HG02938 (cell line): ENCODE data around the gene EYS.

Experiments used
- ATAC-seq: cut with Tn5 transposase; IDR thresholded peaks from one replicate; pipeline ENCODE4 v1.9.1; 2021; ENCODE audit warnings: mild to moderate bottlenecking, moderate library complexity; ENCODE audit not compliant: unreplicated experiment

The EYS gene

DNA sequence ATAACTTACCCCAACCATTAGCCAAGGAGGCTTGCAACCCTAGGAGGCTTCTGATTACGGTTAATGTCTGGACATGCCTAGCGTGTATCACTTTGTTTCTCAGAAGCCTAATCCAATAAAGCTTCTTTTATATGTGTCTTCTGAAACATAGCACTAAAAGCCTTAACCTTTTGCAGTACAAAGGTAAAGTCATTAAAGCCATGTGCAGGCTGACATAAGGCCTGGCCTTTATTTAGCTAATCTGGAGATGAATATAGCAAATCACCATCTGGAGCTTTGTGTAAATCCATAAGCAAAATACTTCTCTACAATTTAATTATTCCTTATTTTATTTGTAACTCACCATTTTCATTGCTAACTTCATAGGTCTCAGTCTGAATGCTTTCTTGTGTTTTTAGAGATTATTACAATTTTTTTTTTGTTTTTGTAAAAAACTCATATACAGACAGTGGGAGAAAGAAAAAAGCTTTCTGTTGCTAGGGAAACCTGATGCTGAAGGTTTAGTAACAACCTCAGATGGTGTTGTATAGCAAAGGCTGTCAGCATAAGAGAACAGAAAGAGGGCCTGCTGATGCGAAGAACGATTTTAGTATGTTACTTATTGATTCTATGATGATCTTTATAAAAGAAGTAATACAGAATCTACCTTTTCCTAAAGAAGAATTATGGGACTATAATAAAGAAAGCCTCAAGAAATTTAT lies at the start of gene EYS:
Gene EYS (minus strand): TSS at position 101 of the 701 bp plus-strand sequence. CDS start 211,816 bp downstream, outside the sequence.
- ATAC-seq: no peak

DNA sequence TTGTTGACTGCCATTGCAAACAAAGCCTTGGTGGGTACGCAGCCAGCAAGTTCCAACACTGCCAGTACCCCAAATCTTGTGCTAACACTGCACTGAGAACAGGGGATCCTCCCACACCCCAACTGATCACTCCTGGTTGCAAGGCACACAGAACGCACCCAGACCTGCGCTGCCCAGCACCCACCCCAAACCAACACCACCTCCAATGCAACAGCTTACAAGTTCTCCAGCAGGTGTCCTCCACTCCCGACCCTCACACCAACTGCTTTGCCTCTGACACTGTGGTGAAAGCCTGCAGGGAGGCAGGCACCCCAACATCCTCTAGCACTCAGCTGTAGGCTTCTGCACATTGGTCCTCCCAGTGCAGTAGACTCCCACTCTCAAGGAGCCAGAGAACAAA lies 39.3 kb upstream of the EYS start:
- no peak for ATAC-seq

GRCh38 chr6:65745614-65746013 lies 38.6 kb upstream of the EYS start:
- ATAC-seq: no peak

GRCh38 chr6:65728879-65729479 lies 22.0 kb upstream of the EYS start:
- no peak for ATAC-seq

DNA sequence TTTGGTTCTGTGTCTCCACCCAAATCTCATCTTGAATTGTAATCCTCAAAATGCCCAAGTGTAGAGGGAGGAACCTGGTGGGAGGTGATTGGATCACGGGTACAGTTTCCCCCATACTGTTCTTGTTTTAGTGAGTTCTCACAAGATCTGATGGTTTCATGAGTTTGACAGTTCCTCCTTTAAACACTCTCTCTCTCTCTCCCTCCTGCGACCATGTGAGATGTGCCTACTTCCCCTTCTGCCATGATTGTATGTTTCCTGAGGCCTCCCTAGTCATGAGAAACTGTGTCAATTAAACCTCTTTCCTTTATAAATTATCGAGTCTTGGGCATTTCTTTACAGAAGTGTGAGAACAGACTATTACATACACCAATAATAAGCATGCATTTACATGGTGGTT lies 12.1 kb upstream of the EYS start:
- no peak for ATAC-seq

DNA sequence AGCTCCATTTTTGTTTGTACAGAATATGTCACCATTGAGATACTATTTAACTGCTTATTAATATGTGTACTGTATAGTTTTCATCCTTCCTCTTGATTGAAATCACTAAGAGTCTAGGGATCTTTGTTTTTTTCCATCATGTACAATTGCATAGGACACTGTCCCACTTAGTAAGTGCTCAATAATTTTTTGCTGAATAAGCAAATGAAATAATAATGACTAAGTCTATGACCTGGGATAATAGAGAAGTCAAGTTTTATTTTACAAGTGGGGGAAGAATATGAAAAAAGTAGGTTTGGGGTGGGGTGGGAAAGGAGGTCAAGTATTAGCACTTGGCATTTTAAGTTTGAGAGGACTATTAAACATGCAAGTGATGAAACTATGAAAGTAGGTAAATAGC lies 4.5 kb upstream of the EYS start:
- ATAC-seq: no peak

- ATAC-seq: no peak
Observed at GRCh38 chr6:65709099-65709830, 2.2 kb upstream of the EYS start.

DNA sequence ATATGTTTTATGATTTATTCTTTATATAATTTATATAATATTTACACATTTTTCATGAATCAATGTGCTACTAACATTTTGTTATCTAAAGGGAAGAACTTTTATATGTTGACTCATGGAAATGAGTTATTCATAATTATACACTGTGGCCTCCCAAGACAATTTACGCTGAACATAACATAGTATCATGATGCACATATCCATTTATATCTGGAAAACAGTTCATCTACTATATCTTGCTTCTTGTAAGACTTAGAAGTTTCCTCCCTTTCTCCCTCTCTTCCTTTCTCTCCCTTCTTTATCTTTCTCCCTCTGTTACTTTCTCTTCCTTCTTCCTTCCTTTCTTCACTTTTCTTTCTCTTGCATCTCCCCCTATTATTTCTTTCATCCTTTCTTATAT lies 1.1 kb upstream of the EYS start:
- no peak for ATAC-seq

GRCh38 chr6:65706436-65706835 lies 590 bp downstream of the EYS start:
- ATAC-seq: no peak

- ATAC-seq: no peak
Observed at GRCh38 chr6:65701325-65701724, 5.7 kb downstream of the EYS start.

DNA sequence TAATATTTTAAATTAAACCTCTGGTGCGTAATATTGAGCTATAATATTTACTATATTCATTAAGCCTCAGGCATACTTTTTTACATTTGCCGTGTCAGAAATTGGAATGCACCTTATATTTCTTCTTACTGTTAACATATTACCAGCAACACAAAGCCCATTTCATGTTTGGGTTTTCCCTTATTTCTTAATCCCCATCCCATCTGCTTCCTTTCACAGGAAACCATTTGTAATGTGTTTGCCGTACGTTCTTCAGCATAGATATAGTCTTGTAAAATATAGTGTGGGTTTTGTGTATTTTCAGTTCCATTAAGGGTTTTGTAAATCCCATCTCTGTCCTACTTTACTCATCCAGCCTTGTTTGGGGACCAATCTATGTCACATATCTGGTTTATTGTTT lies 6.5 kb downstream of the EYS start:
- no peak for ATAC-seq

DNA sequence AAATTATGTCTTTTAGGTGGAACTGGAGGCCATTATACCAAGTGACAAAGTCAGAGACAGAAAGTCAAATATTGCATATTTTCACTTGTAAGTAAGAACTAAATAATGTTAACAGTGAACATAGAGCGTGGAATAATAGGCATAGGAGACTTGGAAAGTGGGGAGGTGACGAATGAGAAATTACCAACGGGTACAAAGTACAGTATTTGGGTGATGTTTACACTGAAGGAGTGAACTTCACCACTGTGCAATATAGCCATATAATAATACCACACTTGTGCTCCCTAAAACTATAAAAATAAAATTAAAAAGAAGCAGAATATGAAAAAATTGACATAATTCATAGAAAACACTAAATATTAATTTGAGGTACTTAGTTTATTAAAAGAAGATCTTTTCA lies 14.9 kb downstream of the EYS start:
- no peak for ATAC-seq

- no peak for ATAC-seq
Observed at GRCh38 chr6:65680232-65680631, 26.8 kb downstream of the EYS start.

GRCh38 chr6:65671922-65672321 lies 35.1 kb downstream of the EYS start:
- ATAC-seq: no peak

- no peak for ATAC-seq
Observed at GRCh38 chr6:65667916-65668656, 38.9 kb downstream of the EYS start.

- no peak for ATAC-seq
Observed at GRCh38 chr6:65650086-65650485, 56.9 kb downstream of the EYS start.

- no peak for ATAC-seq
Observed at GRCh38 chr6:65649392-65649791, 57.6 kb downstream of the EYS start.

DNA sequence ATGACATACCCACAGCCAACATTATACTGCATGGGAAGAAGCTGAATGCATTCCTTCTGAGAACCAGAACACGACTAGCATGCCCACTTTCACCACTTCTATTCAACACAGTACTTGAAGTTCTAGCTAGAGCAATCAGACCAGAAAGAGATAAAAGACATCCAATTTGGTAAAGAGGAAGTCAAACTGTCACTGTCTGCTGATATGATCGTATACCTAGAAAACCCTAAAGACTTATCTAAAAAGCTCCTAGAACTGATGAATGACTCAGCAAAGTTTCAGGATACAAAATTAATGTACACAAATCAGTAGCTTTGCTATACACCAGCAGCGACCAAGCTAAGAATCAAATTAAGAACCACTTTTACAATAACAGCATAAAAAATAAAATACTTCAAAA lies 60.5 kb downstream of the EYS start:
- no peak for ATAC-seq

DNA sequence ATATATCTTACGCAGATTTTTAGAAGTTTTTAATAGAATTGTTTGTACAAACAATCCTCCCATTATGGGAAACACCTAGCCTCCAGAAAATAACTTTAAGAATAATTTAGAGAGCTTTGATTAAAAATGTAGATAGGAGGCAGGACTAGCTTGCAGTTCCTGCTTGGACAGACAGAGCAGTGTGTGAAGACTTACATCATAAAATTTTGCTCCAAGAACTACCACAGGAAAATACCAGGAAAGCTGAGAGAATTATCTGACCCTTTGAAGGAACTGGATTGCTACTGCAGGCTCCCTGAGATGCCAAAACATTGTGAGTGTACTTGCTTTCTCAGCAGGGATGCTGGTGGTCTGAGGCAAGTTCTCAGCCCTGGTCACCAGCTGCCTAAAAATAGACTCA lies 64.2 kb downstream of the EYS start:
- no peak for ATAC-seq

GRCh38 chr6:65638047-65638831 lies 68.8 kb downstream of the EYS start:
- ATAC-seq: no peak
